SU-DHL-6 (cell line): ENCODE results near the gene ARL16.

Experiments
- CTCF ChIP-seq: fragments of 200-600 bp; sonication (generic); IDR thresholded peaks from one replicate; pipeline ENCODE4 v1.5.1; 2017; ENCODE audit warnings: antibody characterized with exemption, mild to moderate bottlenecking, low read length, moderate library complexity; ENCODE audit not compliant: insufficient read depth, poor library complexity, severe bottlenecking
- EZH2phosphoT487 ChIP-seq: fragments of 200-600 bp; sonication (generic), shearing (Covaris generic); conservative IDR thresholded peaks from 2 replicates; pipeline ENCODE4 v1.6.1; 2018; ENCODE audit warnings: mild to moderate bottlenecking, antibody characterized with exemption, low read length, moderate library complexity, mixed read lengths

GRCh38 chr17:81681672-81682071, 1.9 kb downstream of the ARL16 start:
- TF ChIP-seq CTCF = no peak
- TF ChIP-seq EZH2phosphoT487 = no peak
